DND-41 (cell line): ENCODE results near the gene FLNB.

Source experiments
- ATAC-seq: fragments of 200-7000 bp; cut with Tn5 transposase; 3 replicates; pipeline ENCODE4 v1.9.1; 2021; ENCODE audit warnings: low read depth; ENCODE audit not compliant: insufficient read depth
- DNase-seq: peaks from one replicate; pipeline ENCODE4 v3.0.0-alpha.2; 2020
- H2AFZ ChIP-seq: 2 replicates; pipeline ENCODE4 v1.6.0; 2012; ENCODE audit warnings: low read depth, low read length
- H3K27ac ChIP-seq: 2 replicates; pipeline ENCODE4 v1.5.1; 2012; ENCODE audit warnings: low read length, inconsistent platforms
- H3K27me3 ChIP-seq: fragments of 200-600 bp; sonication (generic); 2 replicates; pipeline ENCODE4 v1.6.0; 2012; ENCODE audit warnings: low read length, mild to moderate bottlenecking, inconsistent platforms; ENCODE audit not compliant: insufficient read depth, poor library complexity
- H3K36me3 ChIP-seq: 2 replicates; pipeline ENCODE4 v1.5.1; 2012; ENCODE audit warnings: low read length, inconsistent platforms; ENCODE audit not compliant: insufficient read depth
- H3K4me1 ChIP-seq: 2 replicates; pipeline ENCODE4 v1.5.1; 2012; ENCODE audit warnings: mild to moderate bottlenecking, low read length; ENCODE audit not compliant: insufficient read depth
- H3K4me2 ChIP-seq: 2 replicates; pipeline ENCODE4 v1.6.0; 2012; ENCODE audit warnings: mild to moderate bottlenecking, moderate library complexity, low read length, inconsistent platforms; ENCODE audit not compliant: insufficient read depth
- H3K4me3 ChIP-seq, 2 experiments: fragments of 200-600 bp in 1 of 2; shearing (Covaris generic) in 1 of 2; 2 replicates each; pipeline ENCODE4 v1.5.1; 2012 to 2016; ENCODE audit warnings: inconsistent platforms in 2 of 2, low read length in 2 of 2, mild to moderate bottlenecking in 2 of 2, low read depth in 1 of 2, moderate library complexity in 1 of 2
- H3K79me2 ChIP-seq: 2 replicates; pipeline ENCODE4 v1.6.0; 2012; ENCODE audit warnings: low read length, inconsistent platforms; ENCODE audit not compliant: insufficient read depth
- H3K9ac ChIP-seq: 2 replicates; pipeline ENCODE4 v1.6.0; 2012; ENCODE audit warnings: low read depth, mild to moderate bottlenecking, inconsistent platforms, low read length, moderate library complexity
- H3K9me3 ChIP-seq: 2 replicates; pipeline ENCODE4 v1.5.1; 2012; ENCODE audit warnings: low read length, moderate library complexity, mild to moderate bottlenecking, inconsistent platforms; ENCODE audit not compliant: insufficient read depth, severe bottlenecking
- H4K20me1 ChIP-seq: 2 replicates; pipeline ENCODE4 v1.6.0; 2012; ENCODE audit warnings: low read length; ENCODE audit not compliant: insufficient read depth
- EZH2 ChIP-seq: IDR thresholded peaks from 3 replicates; pipeline ENCODE4 v1.6.1; 2012; ENCODE audit warnings: borderline replicate concordance, low read depth, mild to moderate bottlenecking, moderate library complexity, low read length, inconsistent platforms; ENCODE audit not compliant: severe bottlenecking
- TF ChIP-seq, protein P1 (sequence below): IDR thresholded peaks from 2 replicates; pipeline ENCODE4 v1.5.1; 2012; ENCODE audit warnings: borderline replicate concordance, low read length, moderate library complexity, mild to moderate bottlenecking; ENCODE audit not compliant: poor library complexity, severe bottlenecking; ENCODE audit errors: extremely low read depth

Gene FLNB

DNA sequence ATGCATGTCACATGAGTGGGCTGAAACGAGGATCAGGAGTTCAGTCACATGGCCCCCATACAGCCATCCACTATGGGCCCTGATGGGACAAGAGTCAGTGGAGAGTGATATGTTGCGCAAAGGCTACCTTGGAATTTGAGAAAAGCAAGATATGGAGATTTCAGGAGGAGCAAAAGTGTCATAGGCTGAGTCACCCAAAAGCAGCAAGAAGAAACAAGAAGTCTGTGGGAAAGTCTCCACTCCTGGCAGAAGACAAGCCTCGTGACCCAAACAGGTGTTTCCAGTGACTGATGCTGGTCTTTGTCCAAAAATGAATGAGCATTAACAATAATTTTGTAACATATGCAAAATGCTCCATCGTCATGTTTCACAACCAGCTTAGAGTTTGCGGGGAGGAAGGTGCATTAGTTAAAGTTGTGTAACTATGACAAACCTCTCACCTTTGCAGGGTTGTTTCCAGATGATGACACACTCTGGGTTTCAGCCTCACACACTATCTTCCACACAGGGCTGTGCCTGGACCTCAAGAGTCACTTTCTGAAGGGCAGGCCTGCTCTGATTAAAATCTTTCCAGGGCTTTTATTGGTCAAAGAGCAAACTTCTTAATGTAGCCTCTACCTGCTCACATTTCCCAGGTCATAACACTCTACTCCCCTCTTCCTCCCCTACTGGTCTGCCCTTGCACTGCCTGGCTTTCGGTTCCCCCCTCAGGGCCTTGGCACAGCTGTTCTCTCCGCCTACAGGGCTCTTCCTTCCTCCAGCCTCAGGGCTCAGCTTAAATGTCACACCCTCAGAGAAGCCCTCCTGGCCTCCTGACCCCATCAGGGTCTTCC, 206.5 kb downstream of the FLNB start:
- no peaks in the 10 kb centered on the region for H4K20me1 ChIP-seq
- H3K4me1 ChIP-seq = no peaks in the 10 kb centered on the region
- H3K9me3 ChIP-seq = no peaks in the 10 kb centered on the region
- H3K79me2 ChIP-seq = no peaks in the 10 kb centered on the region
- no peak overlapping the region for H3K9ac ChIP-seq
- DNase-seq = no peak
- H3K4me2 ChIP-seq = no peak overlapping the region
- H3K27ac ChIP-seq = no peak overlapping the region
- peak; percentile 62 for ATAC-seq
- peaks cover 11% of the 10 kb centered on the region for H3K27me3 ChIP-seq
- no peaks in the 10 kb centered on the region for H3K36me3 ChIP-seq
- TF ChIP-seq EZH2 = no peak
- TF ChIP-seq, protein P1, sequence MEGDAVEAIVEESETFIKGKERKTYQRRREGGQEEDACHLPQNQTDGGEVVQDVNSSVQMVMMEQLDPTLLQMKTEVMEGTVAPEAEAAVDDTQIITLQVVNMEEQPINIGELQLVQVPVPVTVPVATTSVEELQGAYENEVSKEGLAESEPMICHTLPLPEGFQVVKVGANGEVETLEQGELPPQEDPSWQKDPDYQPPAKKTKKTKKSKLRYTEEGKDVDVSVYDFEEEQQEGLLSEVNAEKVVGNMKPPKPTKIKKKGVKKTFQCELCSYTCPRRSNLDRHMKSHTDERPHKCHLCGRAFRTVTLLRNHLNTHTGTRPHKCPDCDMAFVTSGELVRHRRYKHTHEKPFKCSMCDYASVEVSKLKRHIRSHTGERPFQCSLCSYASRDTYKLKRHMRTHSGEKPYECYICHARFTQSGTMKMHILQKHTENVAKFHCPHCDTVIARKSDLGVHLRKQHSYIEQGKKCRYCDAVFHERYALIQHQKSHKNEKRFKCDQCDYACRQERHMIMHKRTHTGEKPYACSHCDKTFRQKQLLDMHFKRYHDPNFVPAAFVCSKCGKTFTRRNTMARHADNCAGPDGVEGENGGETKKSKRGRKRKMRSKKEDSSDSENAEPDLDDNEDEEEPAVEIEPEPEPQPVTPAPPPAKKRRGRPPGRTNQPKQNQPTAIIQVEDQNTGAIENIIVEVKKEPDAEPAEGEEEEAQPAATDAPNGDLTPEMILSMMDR = peak; percentile 17
- H3K4me3 ChIP-seq = no peak overlapping the region
- H2AFZ ChIP-seq = no peak overlapping the region

DNA sequence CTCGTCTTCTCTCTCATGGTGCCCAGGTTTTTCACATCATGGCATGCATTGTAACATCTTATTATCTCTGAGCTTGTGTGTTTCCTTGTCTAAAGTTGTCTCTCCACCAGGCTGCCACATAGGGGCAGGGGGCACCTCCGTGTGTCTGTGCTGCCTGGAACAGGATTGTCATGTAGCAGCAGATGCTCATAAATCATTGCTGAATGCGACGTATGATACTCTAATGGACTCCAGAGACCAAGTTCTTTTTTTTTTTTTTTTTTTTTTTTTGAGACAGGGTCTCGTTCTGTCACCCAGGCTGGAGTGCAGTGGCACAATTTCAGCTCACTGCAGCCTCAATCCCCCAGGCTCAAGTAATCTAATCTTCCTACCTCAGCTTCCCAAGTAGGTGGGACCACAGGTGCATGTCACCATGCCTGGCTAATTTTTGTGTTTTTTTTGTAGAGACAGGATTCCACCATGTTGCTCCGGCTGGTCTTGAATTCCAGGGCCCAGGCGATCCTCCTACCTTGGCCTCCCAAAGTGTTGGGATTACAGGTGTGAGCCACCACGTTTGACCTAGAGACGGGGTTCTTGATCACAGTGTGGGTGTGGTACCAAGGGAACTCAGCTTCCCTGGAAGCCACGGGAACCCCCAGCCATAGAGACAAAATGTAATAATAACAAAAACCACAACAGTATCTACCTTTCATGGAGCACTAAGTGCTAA, 207.2 kb downstream of the FLNB start:
- H4K20me1 ChIP-seq = no peaks in the 10 kb centered on the region
- no peaks in the 10 kb centered on the region for H3K36me3 ChIP-seq
- H3K27me3 ChIP-seq = peaks cover 11% of the 10 kb centered on the region
- H3K4me3 ChIP-seq = no peak overlapping the region
- DNase-seq (no peak), ATAC-seq (no peak)
- no peak overlapping the region for H3K27ac ChIP-seq
- no peak overlapping the region for H3K9ac ChIP-seq
- no peak overlapping the region for H3K4me2 ChIP-seq
- TF ChIP-seq, protein P1 = no peak
- TF ChIP-seq EZH2 = no peak
- H2AFZ ChIP-seq = no peak overlapping the region
- no peaks in the 10 kb centered on the region for H3K4me1 ChIP-seq
- H3K79me2 ChIP-seq = no peaks in the 10 kb centered on the region
- H3K9me3 ChIP-seq = no peaks in the 10 kb centered on the region

DNA sequence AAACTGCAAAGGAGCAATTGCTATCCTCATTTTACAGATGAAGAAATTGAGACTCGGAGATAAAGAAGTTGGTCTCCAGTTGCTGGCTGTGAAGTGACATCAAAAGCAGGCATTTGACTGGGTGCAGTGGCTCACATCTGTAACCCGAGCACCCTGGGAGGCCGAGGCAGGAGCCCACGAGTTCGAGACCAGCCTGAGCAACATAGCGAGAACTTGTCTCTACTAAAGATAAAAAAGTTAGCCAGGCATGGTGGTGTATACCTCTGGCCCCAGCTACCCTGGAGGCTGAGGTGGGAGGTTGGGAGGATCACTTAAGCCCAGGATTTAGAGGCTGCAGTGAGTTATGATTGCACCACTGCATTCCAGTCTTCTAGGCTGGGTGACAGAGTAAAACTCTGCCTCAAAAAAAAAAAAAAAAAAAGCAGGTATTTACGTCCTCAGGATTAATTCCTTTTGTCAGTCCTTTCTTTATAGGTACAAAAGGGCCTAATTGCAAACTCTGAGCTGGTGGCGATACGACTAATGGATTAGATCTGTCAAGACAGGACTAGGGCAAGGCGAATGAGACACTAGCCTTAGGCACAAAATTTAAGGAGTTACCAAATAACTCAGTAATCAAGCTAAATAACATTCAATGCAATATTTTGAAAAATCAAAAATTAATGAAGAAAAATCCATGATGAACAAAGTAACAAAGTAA, 208.4 kb downstream of the FLNB start:
- Histone ChIP-seq H3K4me3 (no peak overlapping the region), H3K9ac (no peak overlapping the region), H3K79me2 (no peaks in the 10 kb centered on the region), H3K9me3 (no peaks in the 10 kb centered on the region), H3K36me3 (no peaks in the 10 kb centered on the region), H3K4me1 (no peaks in the 10 kb centered on the region), H3K27ac (no peak overlapping the region), H4K20me1 (no peaks in the 10 kb centered on the region), H2AFZ (no peak overlapping the region), H3K27me3 (peaks cover 11% of the 10 kb centered on the region), H3K4me2 (no peak overlapping the region)
- TF ChIP-seq EZH2 = no peak
- TF ChIP-seq, protein P1 = no peak
- DNase-seq (no peak), ATAC-seq (no peak)
